ENCODE results near the gene CAMSAP3. TPM values are rescaled to one million over a fixed set of nuclear protein-coding genes. Genes with fewer than 3 reads are reported as not detected.

CAMSAP3 gene
- total RNA-seq, 2 donors from 2014 or later = 0.36 to 1.2 TPM

GRCh38 chr19:7645656-7646425 lies 50.2 kb downstream of the CAMSAP3 start:
- no peaks in the 10 kb centered on the region for H3K36me3 Mint-ChIP-seq
- peaks cover 4 to 6% of the 10 kb centered on the region in 2 donors for H3K4me1 Mint-ChIP-seq (ENCODE audit: low read depth in 2 of 2)
- ATAC-seq = no peak
- no peak for DNase-seq (ENCODE audit: low spot score)
- no peak overlapping the region for H3K4me3 Mint-ChIP-seq
- no peaks in the 10 kb centered on the region for H3K27me3 Mint-ChIP-seq
- H3K27ac Mint-ChIP-seq = no peak overlapping the region
- H3K9me3 Mint-ChIP-seq = no peaks in the 10 kb centered on the region

- H3K27ac Mint-ChIP-seq = no peak overlapping the region
- ATAC-seq (no peak), DNase-seq (ENCODE audit: low spot score) (no peak)
- no peaks in the 10 kb centered on the region for H3K9me3 Mint-ChIP-seq
- H3K4me3 Mint-ChIP-seq = no peak overlapping the region
- no peaks in the 10 kb centered on the region for H3K27me3 Mint-ChIP-seq
- H3K36me3 Mint-ChIP-seq = no peaks in the 10 kb centered on the region
- H3K4me1 Mint-ChIP-seq (ENCODE audit: low read depth in 2 of 2) = peaks cover 4 to 6% of the 10 kb centered on the region in 2 donors
These were observed 50.7 kb downstream of the CAMSAP3 start for GRCh38 chr19:7646426-7646700.

GRCh38 chr19:7647156-7647555 lies 51.5 kb downstream of the CAMSAP3 start:
- no peaks in the 10 kb centered on the region for H3K9me3 Mint-ChIP-seq
- H3K27ac Mint-ChIP-seq = no peak overlapping the region
- DNase-seq (ENCODE audit: low spot score) (no peak), ATAC-seq (no peak)
- H3K4me1 Mint-ChIP-seq (ENCODE audit: low read depth in 2 of 2) = peaks cover 6 to 7% of the 10 kb centered on the region in 2 donors
- H3K36me3 Mint-ChIP-seq = no peaks in the 10 kb centered on the region
- H3K4me3 Mint-ChIP-seq = no peak overlapping the region
- no peaks in the 10 kb centered on the region for H3K27me3 Mint-ChIP-seq

- ATAC-seq (no peak), DNase-seq (ENCODE audit: low spot score) (no peak)
- H3K27me3 Mint-ChIP-seq = no peaks in the 10 kb centered on the region
- H3K27ac Mint-ChIP-seq = no peak overlapping the region
- no peak overlapping the region for H3K4me3 Mint-ChIP-seq
- peaks cover 14 to 17% of the 10 kb centered on the region in 2 donors for H3K4me1 Mint-ChIP-seq (ENCODE audit: low read depth in 2 of 2)
- no peaks in the 10 kb centered on the region for H3K9me3 Mint-ChIP-seq
- H3K36me3 Mint-ChIP-seq = no peaks in the 10 kb centered on the region
These were observed 52.8 kb downstream of the CAMSAP3 start for GRCh38 chr19:7648265-7649014.

GRCh38 chr19:7650148-7650547 lies 54.5 kb downstream of the CAMSAP3 start:
- H3K27me3 Mint-ChIP-seq = no peaks in the 10 kb centered on the region
- no peaks in the 10 kb centered on the region for H3K9me3 Mint-ChIP-seq
- no peak for ATAC-seq
- H3K4me1 Mint-ChIP-seq (ENCODE audit: low read depth in 2 of 2) = peaks cover 14 to 17% of the 10 kb centered on the region in 2 donors
- no peak overlapping the region for H3K4me3 Mint-ChIP-seq
- H3K27ac Mint-ChIP-seq = no peak overlapping the region
- H3K36me3 Mint-ChIP-seq = no peaks in the 10 kb centered on the region
- no peak for DNase-seq (ENCODE audit: low spot score)

- H3K27ac Mint-ChIP-seq = peak overlapping the region; percentile 37 to 85
- H3K27me3 Mint-ChIP-seq = no peaks in the 10 kb centered on the region
- H3K36me3 Mint-ChIP-seq = no peaks in the 10 kb centered on the region
- DNase-seq (ENCODE audit: low spot score) (peak; percentile 90), ATAC-seq (peak; percentile 84 to 95)
- H3K4me3 Mint-ChIP-seq = peak overlapping the region; percentile 78
- H3K4me1 Mint-ChIP-seq (ENCODE audit: low read depth in 2 of 2) = peaks cover 11 to 18% of the 10 kb centered on the region in 2 donors
- H3K9me3 Mint-ChIP-seq = no peaks in the 10 kb centered on the region
These were observed 56.5 kb downstream of the CAMSAP3 start for GRCh38 chr19:7652061-7652641.

- Mint-ChIP-seq H3K4me3 (no peak overlapping the region), H3K27me3 (no peaks in the 10 kb centered on the region), H3K4me1 (ENCODE audit: low read depth in 2 of 2) (peaks cover 11 to 24% of the 10 kb centered on the region in 2 donors), H3K36me3 (no peaks in the 10 kb centered on the region), H3K9me3 (no peaks in the 10 kb centered on the region), H3K27ac (no peak overlapping the region)
- ATAC-seq = no peak
- DNase-seq (ENCODE audit: low spot score) = no peak
These were observed 58.7 kb downstream of the CAMSAP3 start for GRCh38 chr19:7654401-7654800.

GRCh38 chr19:7655581-7655980 lies 59.9 kb downstream of the CAMSAP3 start:
- DNase-seq (ENCODE audit: low spot score) = no peak
- Mint-ChIP-seq H3K4me3 (no peak overlapping the region), H3K36me3 (no peaks in the 10 kb centered on the region), H3K4me1 (ENCODE audit: low read depth in 2 of 2) (peaks cover 11 to 24% of the 10 kb centered on the region in 2 donors), H3K9me3 (no peaks in the 10 kb centered on the region), H3K27ac (peak overlapping the region in 1 of 2 donors; percentile 37), H3K27me3 (no peaks in the 10 kb centered on the region)
- ATAC-seq = no peak

- Mint-ChIP-seq H3K4me3 (peak overlapping the region; percentile 34), H3K27me3 (no peaks in the 10 kb centered on the region), H3K36me3 (no peaks in the 10 kb centered on the region), H3K9me3 (no peaks in the 10 kb centered on the region), H3K27ac (peak overlapping the region in 1 of 2 donors; percentile 37), H3K4me1 (ENCODE audit: low read depth in 2 of 2) (peaks cover 9 to 22% of the 10 kb centered on the region in 2 donors)
- ATAC-seq (peak; percentile 71 to 82), DNase-seq (ENCODE audit: low spot score) (no peak)
These were observed 61.6 kb downstream of the CAMSAP3 start for GRCh38 chr19:7657131-7657751.

- peak; percentile 76 to 80 for ATAC-seq
- DNase-seq (ENCODE audit: low spot score) = no peak
- no peak overlapping the region for H3K27ac Mint-ChIP-seq
- H3K27me3 Mint-ChIP-seq = no peaks in the 10 kb centered on the region
- H3K4me1 Mint-ChIP-seq (ENCODE audit: low read depth in 2 of 2) = peaks cover 0 to 15% of the 10 kb centered on the region in 2 donors
- peak overlapping the region; percentile 41 for H3K4me3 Mint-ChIP-seq
- H3K9me3 Mint-ChIP-seq = no peaks in the 10 kb centered on the region
- H3K36me3 Mint-ChIP-seq = no peaks in the 10 kb centered on the region
These were observed 62.6 kb downstream of the CAMSAP3 start for GRCh38 chr19:7658219-7658686.

GRCh38 chr19:7661744-7662538 lies 66.3 kb downstream of the CAMSAP3 start:
- peaks cover 0 to 8% of the 10 kb centered on the region in 2 donors for H3K4me1 Mint-ChIP-seq (ENCODE audit: low read depth in 2 of 2)
- DNase-seq (ENCODE audit: low spot score) (no peak), ATAC-seq (no peak)
- H3K27ac Mint-ChIP-seq = no peak overlapping the region
- H3K36me3 Mint-ChIP-seq = no peaks in the 10 kb centered on the region
- no peak overlapping the region for H3K4me3 Mint-ChIP-seq
- H3K27me3 Mint-ChIP-seq = peaks cover 2 to 4% of the 10 kb centered on the region in 2 donors
- H3K9me3 Mint-ChIP-seq = no peaks in the 10 kb centered on the region

GRCh38 chr19:7662657-7663056 lies 67.0 kb downstream of the CAMSAP3 start:
- Mint-ChIP-seq H3K27ac (no peak overlapping the region), H3K9me3 (no peaks in the 10 kb centered on the region), H3K27me3 (peaks cover 3 to 6% of the 10 kb centered on the region in 2 donors), H3K36me3 (no peaks in the 10 kb centered on the region), H3K4me1 (ENCODE audit: low read depth in 2 of 2) (peaks cover 0 to 4% of the 10 kb centered on the region in 2 donors), H3K4me3 (no peak overlapping the region)
- ATAC-seq = no peak
- DNase-seq (ENCODE audit: low spot score) = no peak

GRCh38 chr19:7663706-7664105 lies 68.0 kb downstream of the CAMSAP3 start:
- DNase-seq (ENCODE audit: low spot score) (no peak), ATAC-seq (no peak)
- H3K36me3 Mint-ChIP-seq = no peaks in the 10 kb centered on the region
- H3K27ac Mint-ChIP-seq = no peak overlapping the region
- peaks cover 3 to 6% of the 10 kb centered on the region in 2 donors for H3K27me3 Mint-ChIP-seq
- no peaks in the 10 kb centered on the region for H3K9me3 Mint-ChIP-seq
- H3K4me1 Mint-ChIP-seq (ENCODE audit: low read depth in 2 of 2) = no peaks in the 10 kb centered on the region
- H3K4me3 Mint-ChIP-seq = no peak overlapping the region
